CD4-positive, alpha-beta T cell (primary cell): Measurements from ENCODE around the gene ZNG1B. TPM values are rescaled to one million over a fixed set of nuclear protein-coding genes. Genes with fewer than 3 reads are reported as not detected.
"Not testable (repeated sequence)": the region's sequence is repeated elsewhere in the genome, so short reads cannot be mapped to it uniquely, and the experiment has no call there.

Source experiments
- ATAC-seq: fragments of 200-7000 bp; cut with Tn5 transposase; one replicate; pipeline ENCODE4 v1.10.0; 2022; ENCODE audit warnings: mild to moderate bottlenecking; ENCODE audit not compliant: poor library complexity
- CTCF ChIA-PET: fragments of 350-600 bp; sonication (Branson Sonifier 250); formaldehyde crosslinking; loops from one replicate; lab custom pipeline; 2021; ENCODE audit warnings: antibody characterized with exemption, inconsistent platforms; lab: Charles Lee
- POLR2A ChIA-PET: fragments of 350-600 bp; sonication (Branson Sonifier 250); formaldehyde crosslinking; loops from one replicate; lab custom pipeline; 2021; ENCODE audit warnings: antibody characterized with exemption, inconsistent platforms; lab: Charles Lee
- DNase-seq, 14 experiments: peaks; one replicate each; pipeline ENCODE4 v3.0.0-alpha.2; 2013 to 2020; ENCODE audit warnings: mixed read lengths in 2 of 14
- H3K27ac ChIP-seq, 2 donors: one replicate each; pipeline versions ENCODE4 v1.5.1 to v1.7.0; 2013; ENCODE audit warnings: low read length in 2 of 2, low read depth in 1 of 2, mild to moderate bottlenecking in 1 of 2
- H3K27me3 ChIP-seq, 2 experiments: 1 replicate in 1 of 2; 2 replicates in 1 of 2; pipeline versions ENCODE4 v1.6.1 to v1.7.0; 2013; ENCODE audit warnings: low read length in 2 of 2, control low read depth in 1 of 2, mild to moderate bottlenecking in 1 of 2, moderate library complexity in 1 of 2; ENCODE audit not compliant: insufficient read depth in 2 of 2, control insufficient read depth in 1 of 2
- H3K36me3 ChIP-seq: one replicate; pipeline ENCODE4 v1.6.1; 2013; ENCODE audit warnings: low read length, control low read depth; ENCODE audit not compliant: insufficient read depth
- H3K4me1 ChIP-seq: one replicate; pipeline ENCODE4 v1.6.1; 2013; ENCODE audit warnings: low read length, control low read depth; ENCODE audit not compliant: insufficient read depth
- H3K4me3 ChIP-seq: one replicate; pipeline ENCODE4 v1.5.1; 2013; ENCODE audit warnings: mild to moderate bottlenecking, low read length, moderate library complexity
- H3K9me3 ChIP-seq, 2 experiments: 1 replicate in 1 of 2; 2 replicates in 1 of 2; pipeline versions ENCODE4 v1.6.1 to v1.7.0; 2013; ENCODE audit warnings: low read length in 2 of 2, mild to moderate bottlenecking in 2 of 2, control low read depth in 1 of 2, moderate library complexity in 1 of 2; ENCODE audit not compliant: control insufficient read depth in 1 of 2, insufficient read depth in 1 of 2
- H3K27ac Mint-ChIP-seq: one replicate; pipeline ENCODE4 v1.8.0; 2020; ENCODE audit warnings: mixed read lengths
- H3K27me3 Mint-ChIP-seq: one replicate; pipeline ENCODE4 v1.8.0; 2021; ENCODE audit warnings: mixed read lengths
- H3K36me3 Mint-ChIP-seq: one replicate; pipeline ENCODE4 v1.8.0; 2021; ENCODE audit warnings: low read depth, mixed read lengths
- H3K4me1 Mint-ChIP-seq: one replicate; pipeline ENCODE4 v1.8.0; 2021; ENCODE audit warnings: low read depth, mixed read lengths
- H3K4me3 Mint-ChIP-seq: one replicate; pipeline ENCODE4 v1.8.0; 2020; ENCODE audit warnings: mild to moderate bottlenecking, mixed read lengths
- H3K9me3 Mint-ChIP-seq: one replicate; pipeline ENCODE4 v1.8.0; 2020; ENCODE audit warnings: mixed read lengths
- CTCF ChIP-seq: fragments of 200-600 bp; IDR thresholded peaks from one replicate; pipeline ENCODE4 v1.8.0; 2022; ENCODE audit warnings: antibody characterized with exemption, mild to moderate bottlenecking
- intact Hi-C, 2 experiments: fragments of 100-400 bp; cut with DNase I in 1 of 2; cut with micrococcal nuclease in 1 of 2; formaldehyde crosslinking; loops; one replicate each; pipeline versions ENCODE4 v1.15.1 to v1.9.0; 2023 to 2025; cut with DNase I, micrococcal nuclease
- total RNA-seq, 174 experiments: library from RNA in 2 of 174; stranded (reverse) in 2 of 174; gene quantifications; one replicate each; pipeline ENCODE4 v1.2.3 and lab custom pipeline; 2021 to 2026

ZNG1B gene
- total RNA-seq, 2 experiments from 2014 or later, result 33.9 to 34.2 TPM

DNA sequence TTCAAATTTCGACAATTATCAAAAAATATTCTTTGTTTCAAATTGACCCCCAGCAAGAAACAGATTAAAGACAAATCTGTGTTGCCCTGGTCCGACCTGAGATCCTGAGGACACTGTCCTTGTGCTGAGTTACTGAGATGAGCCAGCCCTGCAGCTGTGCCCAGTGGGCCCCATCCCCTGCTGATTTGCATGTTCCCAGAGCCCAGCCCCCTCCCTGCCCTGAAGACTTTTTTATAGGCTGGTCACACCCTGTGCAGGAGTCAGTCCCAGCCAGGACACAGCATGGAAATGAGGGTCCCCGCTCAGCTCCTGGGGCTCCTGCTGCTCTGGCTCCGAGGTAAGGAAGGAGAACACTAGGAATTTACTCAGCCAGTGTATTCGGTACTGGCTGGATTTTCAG, 31.4 kb upstream of the ZNG1B start:
- no peak for DNase-seq
- no peaks in the 10 kb centered on the region for H3K9me3 Mint-ChIP-seq
- peaks cover 52% of the 10 kb centered on the region for H3K27me3 Mint-ChIP-seq
- no peak overlapping the region for H3K4me3 ChIP-seq
- H3K36me3 Mint-ChIP-seq, result no peaks in the 10 kb centered on the region
- H3K4me1 Mint-ChIP-seq, result no peaks in the 10 kb centered on the region
- H3K4me3 Mint-ChIP-seq, result no peak overlapping the region
- intact Hi-C loops, result no loop called here
- H3K27ac Mint-ChIP-seq, result no peak overlapping the region
- ChIA-PET POLR2A (no interaction called here), CTCF (interaction anchor here (0.7 kb wide), 1 partner anchor 16 kb away, joined by 3 read pairs; no protein-coding TSS in a partner anchor)
- no peaks in the 10 kb centered on the region for H3K4me1 ChIP-seq
- H3K27ac ChIP-seq, result no peak overlapping the region
- no peak for ATAC-seq
- no peaks in the 10 kb centered on the region for H3K9me3 ChIP-seq
- peaks cover 3 to 12% of the 10 kb centered on the region in 2 experiments for H3K27me3 ChIP-seq
- TF ChIP-seq CTCF, result no peak
- H3K36me3 ChIP-seq, result no peaks in the 10 kb centered on the region

DNA sequence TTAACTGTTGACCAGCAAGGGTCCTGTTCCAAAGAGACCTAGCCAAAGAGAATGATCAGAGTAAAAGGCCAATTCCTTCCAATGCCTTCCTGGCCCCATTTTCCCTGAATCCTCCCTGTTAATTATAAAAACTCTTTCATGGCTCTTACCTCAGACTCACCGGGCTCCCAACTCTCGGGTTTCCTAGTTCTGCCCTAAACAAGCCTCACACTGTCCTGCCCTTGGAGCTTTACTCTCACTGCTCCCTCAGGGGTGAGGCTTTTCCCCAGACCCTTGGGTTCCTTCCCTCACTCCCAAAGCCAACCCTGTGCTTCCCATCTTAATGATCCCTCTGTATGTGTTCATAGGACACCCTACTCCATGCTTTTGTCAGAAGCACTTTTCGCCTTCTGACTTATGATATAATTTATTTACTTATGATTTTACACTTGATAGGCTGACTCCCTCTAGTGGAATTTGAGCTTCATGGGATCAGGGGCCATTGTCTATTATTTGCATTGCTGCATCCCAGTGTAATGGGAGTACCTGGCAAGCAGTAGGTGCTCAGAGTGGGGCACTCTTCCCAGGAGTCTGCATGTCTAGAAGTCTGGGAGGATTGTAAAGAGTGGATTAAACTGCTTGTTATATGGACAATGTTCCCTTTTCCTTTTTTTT, 29.9 kb upstream of the ZNG1B start:
- ChIA-PET CTCF (no interaction called here), POLR2A (no interaction called here)
- Histone ChIP-seq H3K27me3 (peaks cover 3 to 12% of the 10 kb centered on the region in 2 experiments), H3K4me3 (no peak overlapping the region), H3K36me3 (no peaks in the 10 kb centered on the region), H3K9me3 (no peaks in the 10 kb centered on the region), H3K27ac (no peak overlapping the region), H3K4me1 (no peaks in the 10 kb centered on the region)
- H3K36me3 Mint-ChIP-seq, result no peaks in the 10 kb centered on the region
- DNase-seq (no peak), ATAC-seq (no peak)
- TF ChIP-seq CTCF, result no peak
- peaks cover 52% of the 10 kb centered on the region for H3K27me3 Mint-ChIP-seq
- H3K27ac Mint-ChIP-seq, result no peak overlapping the region
- no peaks in the 10 kb centered on the region for H3K9me3 Mint-ChIP-seq
- no peak overlapping the region for H3K4me3 Mint-ChIP-seq
- H3K4me1 Mint-ChIP-seq, result no peaks in the 10 kb centered on the region
- intact Hi-C loops, result no loop called here

DNA sequence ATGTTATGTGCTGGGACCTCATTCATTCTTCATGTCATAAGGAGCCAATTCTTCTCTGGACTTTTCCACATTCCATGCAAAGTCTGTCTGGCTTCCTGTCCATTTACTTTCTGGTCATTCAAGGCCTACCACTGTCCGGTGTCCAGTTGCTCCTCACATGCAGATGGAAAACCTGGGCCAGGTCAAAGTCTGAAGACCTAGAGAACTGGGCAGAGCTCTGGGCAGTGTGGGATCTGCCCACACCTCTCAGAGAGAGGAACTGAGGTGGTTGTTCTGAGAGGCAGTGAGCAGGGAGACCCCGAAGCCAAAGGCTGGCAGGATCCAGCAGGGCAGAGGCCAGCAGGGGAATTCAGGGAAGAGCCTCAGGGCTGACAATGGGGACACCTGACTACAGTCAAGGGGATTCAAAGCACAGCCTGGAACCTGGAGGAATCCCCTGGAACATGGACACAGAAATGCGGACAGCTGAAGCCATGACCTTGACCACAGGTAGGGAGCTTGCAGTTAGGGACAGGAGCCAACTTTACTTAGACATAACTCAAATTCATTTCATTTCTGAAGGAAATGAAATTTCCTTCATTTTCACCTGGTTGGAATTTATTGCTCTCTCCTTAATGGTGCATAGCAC, 25.7 kb upstream of the ZNG1B start:
- POLR2A ChIA-PET, H3K27ac ChIP-seq, intact Hi-C loops, H3K4me3 Mint-ChIP-seq, DNase-seq, H3K4me1 ChIP-seq, H3K27ac Mint-ChIP-seq, H3K9me3 ChIP-seq, CTCF ChIA-PET, H3K36me3 ChIP-seq, H3K27me3 ChIP-seq, H3K4me1 Mint-ChIP-seq, H3K9me3 Mint-ChIP-seq, H3K4me3 ChIP-seq, H3K36me3 Mint-ChIP-seq, ATAC-seq: not testable (repeated sequence)
- peaks cover 22% of the 10 kb centered on the region for H3K27me3 Mint-ChIP-seq

DNA sequence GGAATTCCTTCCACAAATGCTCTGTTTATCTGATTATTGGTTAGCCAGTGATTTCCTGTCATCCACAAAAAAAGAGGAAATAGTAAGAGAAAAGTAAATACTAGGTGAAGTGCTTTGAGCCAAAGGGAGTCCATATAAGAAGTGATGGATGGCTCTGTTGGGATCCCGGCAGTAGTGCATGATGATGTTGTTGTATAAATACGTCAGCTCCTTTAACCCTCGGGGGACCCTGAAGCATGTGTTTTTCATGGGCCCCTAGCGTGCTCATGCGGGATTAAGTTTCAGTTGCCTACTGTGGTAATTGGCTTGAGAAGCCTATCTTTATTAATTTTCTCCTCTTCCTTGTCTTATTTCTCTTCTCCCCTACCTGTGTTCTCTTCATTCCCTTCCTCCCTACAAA, 24.7 kb upstream of the ZNG1B start:
- H3K36me3 Mint-ChIP-seq, H3K27me3 ChIP-seq, H3K4me3 Mint-ChIP-seq, POLR2A ChIA-PET, CTCF ChIA-PET, intact Hi-C loops, ATAC-seq, H3K4me1 Mint-ChIP-seq, H3K4me3 ChIP-seq, H3K9me3 Mint-ChIP-seq, H3K9me3 ChIP-seq, H3K27ac ChIP-seq, H3K4me1 ChIP-seq, H3K36me3 ChIP-seq, DNase-seq, H3K27ac Mint-ChIP-seq: not testable (repeated sequence)
- peaks cover 13% of the 10 kb centered on the region for H3K27me3 Mint-ChIP-seq

DNA sequence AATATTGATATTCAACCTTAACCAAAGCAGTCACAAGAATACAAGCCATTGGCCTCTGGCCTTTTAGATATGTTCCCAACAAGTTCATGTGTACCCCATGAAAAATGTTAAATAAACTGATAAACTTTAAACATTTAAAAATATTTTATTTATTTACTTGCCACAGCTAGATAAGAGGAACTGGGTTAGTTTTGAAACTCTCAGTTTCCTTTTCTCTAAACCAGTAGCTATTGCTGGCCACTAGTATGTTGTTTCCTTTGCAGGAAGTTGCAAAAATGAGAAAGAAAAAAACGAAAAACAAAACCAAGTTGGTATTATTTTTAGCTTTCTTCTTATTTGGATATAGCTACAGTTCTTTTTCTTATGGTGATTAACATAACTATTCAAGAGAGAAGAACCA, 5.7 kb upstream of the ZNG1B start:
- not testable (repeated sequence) for H3K36me3 Mint-ChIP-seq, H3K4me3 Mint-ChIP-seq

GRCh38 chr2:113433468-113433867, 4.0 kb upstream of the ZNG1B start:
- H3K4me3 Mint-ChIP-seq, H3K4me3 ChIP-seq, DNase-seq, H3K9me3 Mint-ChIP-seq, intact Hi-C loops, H3K4me1 Mint-ChIP-seq, H3K27ac ChIP-seq, ATAC-seq, H3K27me3 ChIP-seq, H3K4me1 ChIP-seq, H3K27ac Mint-ChIP-seq, H3K27me3 Mint-ChIP-seq, CTCF ChIA-PET, H3K9me3 ChIP-seq, POLR2A ChIA-PET, H3K36me3 ChIP-seq, H3K36me3 Mint-ChIP-seq: not testable (repeated sequence)

More for the DNA sequence above, 5.7 kb upstream of the ZNG1B start:
- H3K27me3 ChIP-seq, H3K4me1 Mint-ChIP-seq, intact Hi-C loops, ATAC-seq, H3K4me1 ChIP-seq, H3K27ac ChIP-seq, CTCF ChIA-PET, H3K27ac Mint-ChIP-seq, H3K9me3 Mint-ChIP-seq, POLR2A ChIA-PET, H3K27me3 Mint-ChIP-seq, H3K9me3 ChIP-seq, H3K36me3 ChIP-seq, H3K4me3 ChIP-seq: not testable (repeated sequence)
- DNase-seq, result peak in 2 of 14 experiments; percentile 11 to 38
